GM10248 (cell line): ENCODE data around the gene PITPNB.

Experiments
- CTCF ChIA-PET: fragments of 300-600 bp; sonication (Branson Sonifier 250); formaldehyde crosslinking; extraction: SDS; loops from one replicate; lab custom pipeline; 2021; ENCODE audit warnings: antibody characterized with exemption; lab: Yijun Ruan, JAX
- POLR2A ChIA-PET: fragments of 350-650 bp; sonication (Branson Sonifier 250); formaldehyde crosslinking; extraction: SDS; loops from one replicate; lab custom pipeline; 2020; ENCODE audit warnings: antibody characterized with exemption; lab: Yijun Ruan, JAX
- DNase-seq: peaks from one replicate; pipeline ENCODE4 v3.0.0; 2012; ENCODE audit errors: extremely low spot score
- TF ChIP-seq, protein P1 (sequence below): IDR thresholded peaks from 2 replicates; pipeline ENCODE4 v1.5.1; 2012; ENCODE audit warnings: mild to moderate bottlenecking, low read depth; ENCODE audit errors: extremely low read depth, missing control alignments, control extremely low read depth

PITPNB gene

DNA sequence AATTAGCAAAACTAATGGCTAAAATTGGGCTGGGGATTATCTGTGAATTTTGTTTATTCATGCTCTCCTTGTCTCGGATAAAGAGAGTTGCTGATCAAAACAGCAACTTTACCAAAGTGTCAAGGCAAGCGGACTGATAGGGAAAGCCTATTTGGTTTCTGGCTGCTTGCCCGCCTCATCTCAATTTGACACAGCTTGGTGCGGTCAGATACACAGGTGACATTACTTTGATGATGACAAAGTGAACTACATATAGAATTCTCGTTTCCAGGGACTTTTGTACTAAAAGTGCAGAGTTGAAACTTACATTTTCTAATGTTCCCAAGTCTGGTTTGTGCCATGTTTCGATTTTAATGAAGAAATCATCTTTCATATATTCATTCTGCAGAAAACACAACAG lies 22.8 kb downstream of the PITPNB start:
- TF ChIP-seq, protein P1, sequence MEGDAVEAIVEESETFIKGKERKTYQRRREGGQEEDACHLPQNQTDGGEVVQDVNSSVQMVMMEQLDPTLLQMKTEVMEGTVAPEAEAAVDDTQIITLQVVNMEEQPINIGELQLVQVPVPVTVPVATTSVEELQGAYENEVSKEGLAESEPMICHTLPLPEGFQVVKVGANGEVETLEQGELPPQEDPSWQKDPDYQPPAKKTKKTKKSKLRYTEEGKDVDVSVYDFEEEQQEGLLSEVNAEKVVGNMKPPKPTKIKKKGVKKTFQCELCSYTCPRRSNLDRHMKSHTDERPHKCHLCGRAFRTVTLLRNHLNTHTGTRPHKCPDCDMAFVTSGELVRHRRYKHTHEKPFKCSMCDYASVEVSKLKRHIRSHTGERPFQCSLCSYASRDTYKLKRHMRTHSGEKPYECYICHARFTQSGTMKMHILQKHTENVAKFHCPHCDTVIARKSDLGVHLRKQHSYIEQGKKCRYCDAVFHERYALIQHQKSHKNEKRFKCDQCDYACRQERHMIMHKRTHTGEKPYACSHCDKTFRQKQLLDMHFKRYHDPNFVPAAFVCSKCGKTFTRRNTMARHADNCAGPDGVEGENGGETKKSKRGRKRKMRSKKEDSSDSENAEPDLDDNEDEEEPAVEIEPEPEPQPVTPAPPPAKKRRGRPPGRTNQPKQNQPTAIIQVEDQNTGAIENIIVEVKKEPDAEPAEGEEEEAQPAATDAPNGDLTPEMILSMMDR = no peak
- DNase-seq = peak; percentile 40
- CTCF ChIA-PET = interaction anchor here (2.0 to 6.8 kb wide), 3 partner anchors 9 to 21 kb away, joined by 5 to 54 read pairs (median 34); no protein-coding TSS in a partner anchor
- POLR2A ChIA-PET = interaction anchor here (0.5 kb wide), 1 partner anchor 17 kb away, joined by 3 read pairs; no protein-coding TSS in a partner anchor

DNA sequence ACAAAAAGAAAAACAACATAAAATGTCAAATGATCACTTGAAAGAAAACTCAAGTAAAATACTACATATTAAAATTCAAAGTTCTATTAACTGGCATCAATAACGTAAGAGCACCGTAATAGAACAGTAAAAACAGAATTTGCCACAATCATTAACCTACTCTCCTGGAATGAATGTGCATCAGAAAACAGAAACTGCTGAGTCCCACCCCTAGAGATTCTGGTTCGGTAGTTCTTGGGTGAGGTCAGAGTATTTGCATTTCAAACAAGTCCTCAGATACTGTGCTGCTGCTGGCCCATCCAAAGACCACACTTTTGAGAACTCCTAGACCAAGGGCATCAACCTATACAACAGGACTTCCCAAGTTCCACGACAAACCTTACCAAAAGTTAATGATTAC lies 23.5 kb downstream of the PITPNB start:
- TF ChIP-seq, protein P1 = no peak
- CTCF ChIA-PET = interaction anchor here (2.0 to 13.1 kb wide), 4 partner anchors 9 to 22 kb away, joined by 5 to 128 read pairs (median 44); no protein-coding TSS in a partner anchor
- POLR2A ChIA-PET = no interaction called here
- DNase-seq = peak; percentile 69

GRCh38 chr22:27892811-27893210 lies 26.2 kb downstream of the PITPNB start:
- TF ChIP-seq, protein P1 = no peak
- POLR2A ChIA-PET = no interaction called here
- CTCF ChIA-PET = interaction anchor here (1.9 to 13.1 kb wide), 3 partner anchors 14 to 116 kb away, joined by 4 to 128 read pairs (median 5); no protein-coding TSS in a partner anchor
- no peak for DNase-seq

DNA sequence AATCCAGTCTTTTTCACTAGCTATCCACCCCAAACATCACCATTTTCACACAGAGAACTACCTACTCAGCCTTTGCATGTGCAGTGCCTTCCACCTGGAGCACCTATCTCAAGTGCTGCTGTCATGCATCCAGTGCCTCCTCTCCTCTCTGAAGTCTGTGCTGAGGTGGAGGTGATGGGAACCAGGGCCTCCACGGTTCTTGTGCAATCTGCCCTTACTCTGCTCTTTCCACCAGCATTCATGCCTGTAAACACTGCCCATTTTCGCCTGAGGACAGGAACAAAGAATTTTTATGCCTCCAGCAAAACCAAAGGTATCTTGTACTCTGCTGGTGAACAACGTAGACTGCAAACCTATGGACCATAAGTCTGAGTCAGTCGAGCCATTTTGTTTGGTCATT lies 27.0 kb downstream of the PITPNB start:
- TF ChIP-seq, protein P1 = no peak
- ChIA-PET CTCF (interaction anchor here (1.7 to 13.1 kb wide), 3 partner anchors 13 to 119 kb away, joined by 4 to 128 read pairs (median 4); no protein-coding TSS in a partner anchor), POLR2A (interaction anchor here (0.6 kb wide), 1 partner anchor 968 kb away, joined by 6 read pairs; no protein-coding TSS in a partner anchor)
- no peak for DNase-seq

GRCh38 chr22:27888310-27888709 lies 30.7 kb downstream of the PITPNB start:
- ChIA-PET POLR2A (no interaction called here), CTCF (interaction anchor here (0.9 to 13.1 kb wide), 12 partner anchors 10 to 1152 kb away, joined by 3 to 128 read pairs (median 4); no protein-coding TSS in a partner anchor)
- TF ChIP-seq, protein P1 = no peak
- no peak for DNase-seq

GRCh38 chr22:27886843-27887151 lies 32.3 kb downstream of the PITPNB start:
- TF ChIP-seq, protein P1 = no peak
- CTCF ChIA-PET = interaction anchor here (0.7 to 13.1 kb wide), 31 partner anchors 8 to 1213 kb away, joined by 3 to 128 read pairs (median 5); partner anchors contain the start of gene PITPNB
- POLR2A ChIA-PET = no interaction called here
- no peak for DNase-seq
